Activated CD4-positive, alpha-beta T cell treated with anti-CD3 and anti-CD28 coated beads, Interleukin-2, Interleukin-6, amounts not matched to agents 100 ng/mL and 50 ng/mL, durations not matched to agents 16 hours and 8 hours (primary cell): ENCODE data around the gene WASF2.
"Not testable (repeated sequence)": the region's sequence is repeated elsewhere in the genome, so short reads cannot be mapped to it uniquely, and the experiment has no call there.

Experiments
- DNase-seq: peaks from one replicate; pipeline ENCODE4 v3.0.0-alpha.2; 2020

The WASF2 gene

GRCh38 chr1:27521861-27522431 lies 32.0 kb upstream of the WASF2 start:
- peak; percentile 32 for DNase-seq

- DNase-seq: peak; percentile 55
Observed at GRCh38 chr1:27521336-27521831, 31.4 kb upstream of the WASF2 start.

- DNase-seq: no peak
Observed at GRCh38 chr1:27520651-27521050, 30.7 kb upstream of the WASF2 start.

- DNase-seq: no peak
Observed at GRCh38 chr1:27519331-27520258, 29.6 kb upstream of the WASF2 start.

DNA sequence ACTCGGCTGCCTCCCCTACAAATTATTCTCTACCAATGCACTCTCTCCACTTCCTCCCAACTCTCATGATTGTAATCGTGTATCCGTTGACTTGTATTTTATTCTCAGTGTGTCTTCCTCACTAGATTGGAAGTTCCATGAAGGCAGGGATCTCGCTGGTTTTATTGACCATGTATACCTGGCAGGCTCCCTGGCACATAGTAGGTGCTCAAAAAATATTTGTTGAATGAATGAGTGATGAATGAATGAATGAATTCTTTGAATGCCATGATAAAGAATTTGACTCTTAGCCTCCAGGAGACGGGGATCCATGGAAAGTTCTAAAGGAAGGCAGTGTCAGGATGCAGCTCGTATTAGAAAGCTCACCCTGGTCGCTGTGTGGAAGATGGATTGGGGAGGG lies 28.8 kb upstream of the WASF2 start:
- DNase-seq: no peak

DNA sequence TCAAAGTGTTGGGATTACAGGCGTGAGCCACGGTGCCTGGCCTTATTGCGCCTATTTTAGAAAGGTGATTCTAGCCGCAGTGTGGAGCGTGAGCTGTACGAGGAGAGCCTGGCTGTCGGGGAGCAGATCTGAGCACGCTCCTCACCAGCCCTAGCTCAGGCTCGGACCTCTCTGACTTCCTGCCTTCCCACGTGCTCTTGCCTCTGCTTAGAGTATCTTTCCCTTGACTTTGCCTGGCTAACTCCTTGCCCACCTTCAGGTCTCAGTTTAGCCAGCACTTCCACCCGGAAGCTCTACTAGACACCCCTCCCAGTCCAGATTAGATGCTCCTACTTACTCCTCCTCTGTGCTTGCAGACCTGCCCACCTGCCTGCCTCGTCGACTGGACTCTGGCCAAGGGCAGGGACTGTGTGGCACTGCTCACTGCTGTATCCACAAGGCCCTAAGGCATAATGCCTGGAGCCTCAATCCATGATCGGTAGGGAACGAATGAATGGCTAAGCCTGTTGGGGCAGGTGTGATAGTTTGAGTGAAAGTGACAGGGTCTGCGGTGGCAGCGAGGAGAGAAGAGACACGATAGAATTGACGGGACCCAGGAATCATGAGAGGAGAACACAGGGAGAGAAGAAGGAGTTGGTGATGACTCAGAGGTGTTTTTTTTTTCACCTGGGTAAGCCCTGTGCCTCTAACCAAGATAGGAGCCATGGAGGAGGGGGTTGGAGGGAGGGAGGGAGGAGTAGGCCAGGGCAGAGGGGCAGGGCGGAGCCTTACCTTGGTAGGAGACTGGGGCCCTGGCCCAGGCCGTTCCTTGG lies 28.1 kb upstream of the WASF2 start:
- DNase-seq: no peak

GRCh38 chr1:27517301-27517700 lies 27.3 kb upstream of the WASF2 start:
- no peak for DNase-seq

- no peak for DNase-seq
Observed at GRCh38 chr1:27515626-27516025, 25.7 kb upstream of the WASF2 start.

GRCh38 chr1:27513958-27514357 lies 24.0 kb upstream of the WASF2 start:
- no peak for DNase-seq

- no peak for DNase-seq
Observed at GRCh38 chr1:27513528-27513927, 23.6 kb upstream of the WASF2 start.

DNA sequence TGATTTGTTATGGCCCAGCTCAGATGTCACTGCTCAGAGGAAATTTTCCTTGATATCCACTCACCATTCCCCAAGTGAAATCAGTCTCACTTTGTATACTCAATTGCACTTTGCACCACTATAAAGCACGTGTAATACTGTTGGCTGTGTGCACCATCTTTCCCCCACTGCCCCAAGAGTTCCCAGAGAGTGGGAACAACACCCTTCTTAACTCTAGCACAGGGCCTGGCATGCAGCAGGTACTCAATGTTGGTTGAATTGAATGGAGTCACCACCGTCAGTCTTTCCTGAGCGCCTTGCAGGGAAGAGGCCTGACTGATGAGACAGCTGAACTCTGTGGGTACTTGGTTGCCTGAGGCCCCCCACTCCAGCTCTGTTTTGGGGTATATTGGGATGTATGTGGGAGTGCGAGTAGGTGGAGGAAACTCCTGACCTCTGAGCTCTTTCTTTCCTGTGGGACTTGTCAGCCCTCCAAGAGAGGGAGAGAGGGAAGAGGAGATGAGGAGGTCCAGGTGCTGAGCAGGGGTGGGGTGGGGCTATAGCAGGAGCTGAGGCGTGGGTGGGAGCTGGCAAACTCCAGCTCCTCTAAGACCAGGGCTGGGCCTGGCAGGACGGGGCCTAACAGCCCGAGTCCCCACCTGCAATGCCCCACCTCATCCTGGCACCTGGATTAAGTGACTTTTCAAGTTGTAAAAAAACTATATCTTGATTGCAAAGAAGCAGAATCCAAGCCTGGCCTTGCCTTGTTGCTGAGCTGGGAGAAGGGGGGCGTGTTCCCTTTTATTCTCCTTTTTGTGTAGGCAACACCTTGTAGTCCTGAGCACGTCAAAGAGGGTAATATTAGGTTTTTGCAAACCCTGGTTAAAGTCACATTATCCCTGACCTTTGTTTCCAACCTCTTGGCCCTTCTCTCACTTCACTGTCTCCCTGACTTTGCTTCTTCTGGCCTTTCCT lies 19.4 kb upstream of the WASF2 start:
- no peak for DNase-seq

DNA sequence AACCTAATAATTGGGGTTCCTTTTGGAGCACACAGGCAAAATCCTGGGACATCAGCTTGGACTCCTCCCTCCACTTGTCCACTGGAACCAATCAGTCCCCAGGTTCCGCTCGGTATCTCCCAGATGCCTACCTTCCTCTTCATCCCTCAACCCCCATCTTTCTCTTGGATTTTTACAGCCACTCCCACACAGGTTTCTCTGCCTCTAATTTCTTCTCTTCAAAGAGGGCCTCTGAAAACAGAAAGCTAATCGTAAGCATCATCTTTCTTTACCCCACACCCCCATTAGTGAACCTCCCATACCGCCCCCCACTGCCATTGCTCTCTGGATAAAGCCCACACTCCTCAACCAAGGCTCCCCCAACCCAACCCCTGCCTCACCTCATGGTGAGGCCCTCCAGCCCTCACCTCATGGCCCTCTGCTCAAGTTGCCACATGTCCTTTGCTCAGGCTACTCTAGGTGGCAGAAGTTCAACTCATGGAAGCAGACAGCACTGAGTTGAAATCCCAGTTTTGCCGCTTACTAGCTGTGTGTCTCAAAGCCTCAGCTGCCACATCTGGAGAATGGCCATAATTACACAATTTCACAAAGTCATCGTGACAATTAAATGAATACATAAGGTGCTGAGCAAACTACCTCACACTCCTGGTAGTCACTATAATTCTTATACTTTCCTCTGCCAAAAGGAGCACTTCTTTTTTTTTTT lies 18.1 kb upstream of the WASF2 start:
- no peak for DNase-seq

DNA sequence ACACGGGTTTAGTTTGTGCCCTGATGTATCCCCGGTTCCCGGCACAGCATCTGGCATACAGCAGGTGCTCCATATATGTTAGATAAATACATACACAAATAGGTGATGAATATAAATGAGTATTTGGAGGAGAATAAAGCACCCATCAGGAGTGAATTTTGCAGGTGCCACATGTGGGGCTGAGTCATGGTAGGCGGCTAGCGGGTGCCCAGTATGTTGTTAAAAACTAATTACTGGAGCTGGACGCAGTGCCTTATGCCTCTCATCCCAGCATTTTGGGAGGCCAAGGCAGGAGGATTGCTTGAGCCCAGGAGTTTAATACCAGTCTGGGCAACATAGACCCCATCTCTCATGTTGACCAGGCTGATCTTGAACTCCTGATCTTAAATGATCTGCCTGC lies 16.7 kb upstream of the WASF2 start:
- DNase-seq: no peak

DNA sequence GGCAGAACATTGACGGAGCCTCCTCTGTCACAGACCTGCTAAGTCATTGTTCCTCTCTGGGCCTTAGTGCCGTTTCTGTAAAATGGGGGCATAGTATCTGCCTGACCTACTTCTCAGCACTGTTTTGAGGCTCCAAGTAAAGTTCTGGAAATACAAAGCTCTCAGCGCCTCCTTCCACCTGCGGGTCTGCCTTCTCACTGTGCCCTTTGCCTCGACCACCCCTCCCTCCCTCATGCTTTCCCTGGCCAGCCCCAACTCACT lies 15.4 kb upstream of the WASF2 start:
- DNase-seq: no peak

- no peak for DNase-seq
Observed at GRCh38 chr1:27504588-27505419, 14.8 kb upstream of the WASF2 start.

DNA sequence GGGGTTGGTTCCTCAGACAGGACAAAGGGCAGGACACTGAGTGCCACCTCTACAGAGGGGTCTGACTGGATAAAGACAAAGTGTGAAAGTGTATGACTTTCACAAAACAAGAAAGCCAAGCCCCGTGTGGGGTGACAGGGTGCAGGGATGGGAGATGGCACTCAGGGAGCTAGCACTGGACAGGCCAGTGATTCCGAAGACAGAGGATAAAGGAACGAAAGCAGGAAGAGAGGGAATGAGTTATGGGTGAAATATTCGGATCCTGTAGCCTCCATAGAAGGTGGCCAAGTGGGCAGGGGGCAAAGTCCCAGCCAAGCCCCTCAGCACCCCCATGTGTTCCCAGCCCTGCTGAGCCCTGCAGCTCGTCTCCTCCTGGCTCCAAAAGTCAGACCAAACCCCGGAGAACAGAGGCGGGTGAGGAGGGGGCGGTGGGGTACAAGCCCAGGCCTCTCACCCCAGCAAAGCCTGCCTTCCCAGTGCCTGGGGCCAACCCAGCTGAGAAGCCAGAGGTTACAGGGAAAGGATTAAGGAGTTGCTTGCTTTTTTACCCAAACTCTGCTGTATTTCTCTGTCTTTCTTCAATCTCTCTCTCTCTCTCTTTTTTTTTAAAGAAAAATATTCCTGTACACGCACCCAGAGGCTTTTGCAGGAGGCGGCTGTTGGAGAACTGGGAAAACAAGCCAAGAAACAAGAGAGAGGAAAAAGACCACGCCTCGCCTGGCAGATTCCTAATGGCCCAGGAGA lies 14.0 kb upstream of the WASF2 start:
- DNase-seq: no peak

DNA sequence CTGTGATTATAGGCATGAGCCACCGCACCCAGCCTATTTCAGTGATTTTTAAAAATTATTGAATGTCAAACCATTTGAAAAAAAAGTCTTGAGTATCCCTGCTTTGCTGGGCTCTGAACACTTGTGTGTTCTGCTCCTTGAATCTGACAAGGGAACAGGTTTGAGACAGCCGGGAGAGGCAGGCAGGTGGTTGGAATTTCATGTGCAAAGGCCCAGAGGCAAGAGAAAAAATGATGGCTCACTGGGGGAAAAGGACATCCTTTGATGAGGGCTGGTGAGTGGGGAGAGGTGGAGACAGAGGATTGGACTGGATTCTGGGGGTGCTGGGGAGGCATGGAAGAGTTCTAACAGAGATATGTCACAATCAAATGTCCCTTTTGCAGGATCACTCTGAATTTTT lies 13.1 kb upstream of the WASF2 start:
- no peak for DNase-seq

DNA sequence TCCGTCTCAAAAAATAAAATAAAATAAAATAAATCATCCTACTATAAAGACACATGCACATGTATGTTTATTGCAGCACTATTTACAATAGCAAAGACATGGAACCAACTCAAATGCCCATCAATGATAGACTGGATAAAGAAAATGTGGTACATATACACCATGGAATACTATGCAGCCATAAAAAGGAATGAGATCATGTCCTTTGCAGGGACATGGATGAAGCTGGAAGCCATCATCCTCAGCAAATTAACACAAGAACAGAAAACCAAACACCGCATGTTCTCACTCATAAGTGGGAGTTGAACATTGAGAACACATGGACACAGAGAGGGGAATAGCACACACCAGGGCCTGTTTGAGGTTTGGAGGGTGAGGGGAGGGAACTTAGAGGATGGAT lies 11.2 kb upstream of the WASF2 start:
- not testable (repeated sequence) for DNase-seq

GRCh38 chr1:27499142-27499541 lies 9.2 kb upstream of the WASF2 start:
- no peak for DNase-seq

- no peak for DNase-seq
Observed at GRCh38 chr1:27496604-27497155, 6.7 kb upstream of the WASF2 start.
